Panc1 (cell line): Measurements from ENCODE around the gene SLC16A11. TPM values are rescaled to one million over a fixed set of nuclear protein-coding genes. Genes with fewer than 3 reads are reported as not detected.

ENCODE experiments used
- ATAC-seq: fragments of 200-7000 bp; cut with Tn5 transposase; 2 replicates; pipeline ENCODE4 v1.9.1; 2020; ENCODE audit warnings: mild to moderate bottlenecking, moderate library complexity
- BruUV-seq: library from RNA; stranded (reverse); fragments of 400-500 nt; replicated peaks from 2 replicates; lab custom pipeline; 2021; lab: Mats Ljungman, UMichigan
- CTCF ChIA-PET: fragments of 300-600 bp; sonication (Branson Sonifier 250); formaldehyde crosslinking; loops from one replicate; lab custom pipeline; 2022; ENCODE audit warnings: antibody characterized with exemption; lab: Charles Lee
- POLR2A ChIA-PET: fragments of 300-600 bp; sonication (Branson Sonifier 250); formaldehyde crosslinking; loops from one replicate; lab custom pipeline; 2022; ENCODE audit warnings: antibody characterized with exemption; lab: Charles Lee
- DNase-seq: peaks from one replicate; pipeline ENCODE4 v3.0.0-alpha.2; 2010; ENCODE audit warnings: low read depth, low spot score
- H3K27ac ChIP-seq: 2 replicates; pipeline ENCODE4 v1.5.1; 2011; ENCODE audit warnings: mild to moderate bottlenecking, low read length, inconsistent platforms
- H3K27me3 ChIP-seq: fragments of 200-500 bp; sonication (Bioruptor generic); 2 replicates; pipeline ENCODE4 v1.6.0; 2014; ENCODE audit warnings: low read length, inconsistent platforms; ENCODE audit not compliant: control insufficient read depth, insufficient read depth
- H3K36me3 ChIP-seq: fragments of 200-500 bp; sonication (Bioruptor generic); 2 replicates; pipeline ENCODE4 v1.5.1; 2014; ENCODE audit warnings: inconsistent platforms, mild to moderate bottlenecking, low read length, moderate library complexity; ENCODE audit not compliant: control insufficient read depth, insufficient read depth
- H3K4me1 ChIP-seq: 2 replicates; pipeline ENCODE4 v1.5.1; 2011; ENCODE audit warnings: inconsistent platforms, mild to moderate bottlenecking, low read length, moderate library complexity; ENCODE audit not compliant: control insufficient read depth, insufficient read depth
- H3K4me3 ChIP-seq, 2 experiments: 2 replicates each; pipeline ENCODE4 v1.5.1; 2011 to 2012; ENCODE audit warnings: low read depth in 2 of 2, low read length in 2 of 2, mild to moderate bottlenecking in 2 of 2, inconsistent platforms in 1 of 2, moderate library complexity in 1 of 2
- H3K9me3 ChIP-seq: fragments of 200-500 bp; sonication (Bioruptor generic); 2 replicates; pipeline ENCODE4 v1.5.1; 2014; ENCODE audit warnings: low read depth, mild to moderate bottlenecking, inconsistent platforms, low read length, moderate library complexity; ENCODE audit not compliant: control insufficient read depth, insufficient read depth
- CTCF ChIP-seq: fragments of 450-650 bp; IDR thresholded peaks from 2 replicates; pipeline ENCODE4 v1.5.1; 2017; ENCODE audit warnings: mild to moderate bottlenecking
- POLR2AphosphoS5 ChIP-seq: IDR thresholded peaks from 2 replicates; pipeline ENCODE4 v1.6.1; 2012; ENCODE audit warnings: mild to moderate bottlenecking, low read depth, low read length, moderate library complexity
- REST ChIP-seq, 2 experiments: IDR thresholded peaks; 2 replicates each; pipeline ENCODE4 v1.6.1; 2011 to 2012; ENCODE audit warnings: low read depth in 2 of 2, control low read depth in 1 of 2, low read length in 1 of 2, mild to moderate bottlenecking in 1 of 2, moderate library complexity in 1 of 2; ENCODE audit not compliant: insufficient read depth in 1 of 2
- SIN3A ChIP-seq: IDR thresholded peaks from 2 replicates; pipeline ENCODE4 v1.6.1; 2012; ENCODE audit warnings: low read depth, mild to moderate bottlenecking, low read length, moderate library complexity, borderline replicate concordance; ENCODE audit not compliant: insufficient read depth
- TCF7L2 ChIP-seq: IDR thresholded peaks from 2 replicates; pipeline ENCODE4 v1.6.1; 2011; ENCODE audit warnings: mild to moderate bottlenecking, low read depth, low read length, inconsistent platforms
- in situ Hi-C: cut with HindIII; loops from 2 replicates; pipeline ENCODE4 v1.10.0; 2016; ENCODE audit warnings: low sequenced_read_pairs, low pct_unique_long_range_greater_than_20kb
- intact Hi-C: fragments of 100-400 bp; cut with micrococcal nuclease; formaldehyde crosslinking; loops from one replicate; pipeline ENCODE4 v1.10.0; 2022; ENCODE audit not compliant: unreplicated experiment
- total RNA-seq: library from RNA; stranded (reverse); gene quantifications from one replicate; pipeline ENCODE4 v1.2.1, GENCODE V29; 2021; ENCODE audit not compliant: unreplicated experiment

SLC16A11 gene
- total RNA-seq, 1 experiment from 2014 or later, result not detected

GRCh38 chr17:7027335-7027734, 16.6 kb downstream of the SLC16A11 start:
- Histone ChIP-seq H3K9me3 (no peaks in the 10 kb centered on the region), H3K4me1 (no peaks in the 10 kb centered on the region), H3K36me3 (no peaks in the 10 kb centered on the region), H3K27ac (no peak overlapping the region), H3K27me3 (no peaks in the 10 kb centered on the region), H3K4me3 (no peak overlapping the region)
- ATAC-seq (no peak), DNase-seq (no peak)
- no peak for TF ChIP-seq REST (IDR thresholded peaks at IDR 0.05; ENCODE audit: insufficient read depth in 1 of 2, low read depth in 2 of 2, low read length in 1 of 2)
- no peak for TF ChIP-seq SIN3A
- TF ChIP-seq TCF7L2, result no peak
- no peak for TF ChIP-seq CTCF
- TF ChIP-seq POLR2AphosphoS5, result no peak
- intact Hi-C loops (no loop called here), in situ Hi-C loops (no loop called here)
- CTCF ChIA-PET, result no interaction called here
- POLR2A ChIA-PET, result no interaction called here
- BruUV-seq, result no TSS peak

GRCh38 chr17:7026471-7027115, 17.3 kb downstream of the SLC16A11 start:
- ChIA-PET POLR2A (no interaction called here), CTCF (no interaction called here)
- Histone ChIP-seq H3K27ac (no peak overlapping the region), H3K9me3 (no peaks in the 10 kb centered on the region), H3K4me1 (peaks cover under 1% of the 10 kb centered on the region; the same call in 1 of the 2 replicates), H3K36me3 (no peaks in the 10 kb centered on the region), H3K4me3 (no peak overlapping the region), H3K27me3 (no peaks in the 10 kb centered on the region)
- in situ Hi-C loops, result no loop called here
- ATAC-seq (no peak), DNase-seq (no peak)
- intact Hi-C loops, result no loop called here
- BruUV-seq, result no TSS peak
- TF ChIP-seq REST (IDR thresholded peaks at IDR 0.05; ENCODE audit: insufficient read depth in 1 of 2, low read depth in 2 of 2, low read length in 1 of 2), result no peak
- no peak for TF ChIP-seq CTCF
- no peak for TF ChIP-seq TCF7L2
- TF ChIP-seq SIN3A, result no peak
- no peak for TF ChIP-seq POLR2AphosphoS5
